Measurements from ENCODE around the gene TCF7L1. TPM values are rescaled to one million over a fixed set of nuclear protein-coding genes. Genes with fewer than 3 reads are reported as not detected.

The TCF7L1 gene
- total RNA-seq, 4 donors from 2014 or later = 0.29 to 4.0 (median 1.3) TPM

DNA sequence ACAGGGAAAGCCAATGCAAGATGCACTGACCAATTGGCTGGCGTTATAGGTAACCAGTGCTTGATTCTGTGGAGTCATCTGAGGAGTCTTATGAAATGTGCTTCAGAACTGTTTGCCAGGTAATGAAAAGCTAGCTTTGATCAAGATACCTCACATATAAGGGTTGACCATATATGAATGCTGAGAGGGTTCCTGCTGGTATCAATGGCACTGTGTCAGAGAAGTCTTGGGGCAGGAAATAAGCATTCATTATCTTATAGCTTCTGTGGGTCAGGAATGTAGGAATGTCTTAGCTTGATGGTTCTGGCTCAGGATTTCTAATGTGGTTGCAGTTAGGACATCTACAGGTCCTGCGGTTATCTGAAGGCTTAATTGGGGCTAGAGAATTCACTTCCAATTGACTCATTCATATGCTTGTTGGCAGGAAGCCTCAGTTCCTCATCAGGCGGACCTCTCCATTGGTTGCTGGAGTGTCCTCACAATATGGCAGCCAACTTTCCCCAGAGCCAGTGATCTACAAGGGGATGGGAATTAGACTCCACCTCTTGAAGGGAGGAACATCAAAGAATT, 22.1 kb upstream of the TCF7L1 start:
- intact Hi-C loops (cut with DNase I) = no loop called here

DNA sequence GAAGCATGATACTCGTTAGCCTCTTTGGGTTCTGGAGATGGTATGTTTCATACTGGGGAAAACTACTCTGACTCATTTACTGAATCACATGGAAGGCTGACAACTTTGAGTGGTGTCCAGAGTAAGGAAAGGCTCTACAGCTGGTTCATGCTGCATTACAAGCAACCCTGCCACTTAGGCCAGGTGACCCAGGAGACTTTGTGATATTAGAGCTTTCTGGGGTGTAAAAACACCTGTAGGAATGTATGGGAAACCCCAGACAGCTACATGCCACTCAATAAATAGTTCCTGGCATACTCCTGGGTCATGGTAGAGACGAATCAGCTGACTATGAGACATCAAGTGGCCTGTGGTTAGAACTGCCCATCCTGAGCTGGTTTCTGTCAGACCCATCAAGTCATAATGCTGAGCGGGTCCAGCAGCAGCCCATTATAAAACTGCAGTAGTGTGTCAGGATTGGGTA, 21.3 kb upstream of the TCF7L1 start:
- no peak for DNase-seq
- Histone ChIP-seq H3K4me1 (no peaks in the 10 kb centered on the region), H3K36me3 (no peaks in the 10 kb centered on the region), H3K4me3 (no peak overlapping the region), H3K9me3 (no peaks in the 10 kb centered on the region), H3K27ac (no peak overlapping the region), H3K27me3 (peaks cover 0 to 14% (median 0%) of the 10 kb centered on the region in 4 donors)
- 67 to 81% methylated on average over 3 of the region's 3 CpGs for WGBS, 2 donors
- intact Hi-C loops (cut with DNase I) = no loop called here
- TF ChIP-seq, protein P1, sequence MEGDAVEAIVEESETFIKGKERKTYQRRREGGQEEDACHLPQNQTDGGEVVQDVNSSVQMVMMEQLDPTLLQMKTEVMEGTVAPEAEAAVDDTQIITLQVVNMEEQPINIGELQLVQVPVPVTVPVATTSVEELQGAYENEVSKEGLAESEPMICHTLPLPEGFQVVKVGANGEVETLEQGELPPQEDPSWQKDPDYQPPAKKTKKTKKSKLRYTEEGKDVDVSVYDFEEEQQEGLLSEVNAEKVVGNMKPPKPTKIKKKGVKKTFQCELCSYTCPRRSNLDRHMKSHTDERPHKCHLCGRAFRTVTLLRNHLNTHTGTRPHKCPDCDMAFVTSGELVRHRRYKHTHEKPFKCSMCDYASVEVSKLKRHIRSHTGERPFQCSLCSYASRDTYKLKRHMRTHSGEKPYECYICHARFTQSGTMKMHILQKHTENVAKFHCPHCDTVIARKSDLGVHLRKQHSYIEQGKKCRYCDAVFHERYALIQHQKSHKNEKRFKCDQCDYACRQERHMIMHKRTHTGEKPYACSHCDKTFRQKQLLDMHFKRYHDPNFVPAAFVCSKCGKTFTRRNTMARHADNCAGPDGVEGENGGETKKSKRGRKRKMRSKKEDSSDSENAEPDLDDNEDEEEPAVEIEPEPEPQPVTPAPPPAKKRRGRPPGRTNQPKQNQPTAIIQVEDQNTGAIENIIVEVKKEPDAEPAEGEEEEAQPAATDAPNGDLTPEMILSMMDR (IDR thresholded peaks at IDR 0.05) = no peak
- TF ChIP-seq POLR2A (IDR thresholded peaks at IDR 0.05) = no peak

More for the DNA sequence above, 22.1 kb upstream of the TCF7L1 start:
- WGBS, 2 donors = 86% methylated on average over 3 of the region's 3 CpGs
- Histone ChIP-seq H3K27me3 (peaks cover 0 to 14% (median 0%) of the 10 kb centered on the region in 4 donors), H3K36me3 (no peaks in the 10 kb centered on the region), H3K4me3 (no peak overlapping the region), H3K9me3 (no peaks in the 10 kb centered on the region), H3K27ac (no peak overlapping the region), H3K4me1 (no peaks in the 10 kb centered on the region)
- no peak for TF ChIP-seq POLR2A (IDR thresholded peaks at IDR 0.05)
- TF ChIP-seq, protein P1 (IDR thresholded peaks at IDR 0.05) = no peak
- no peak for DNase-seq

DNA sequence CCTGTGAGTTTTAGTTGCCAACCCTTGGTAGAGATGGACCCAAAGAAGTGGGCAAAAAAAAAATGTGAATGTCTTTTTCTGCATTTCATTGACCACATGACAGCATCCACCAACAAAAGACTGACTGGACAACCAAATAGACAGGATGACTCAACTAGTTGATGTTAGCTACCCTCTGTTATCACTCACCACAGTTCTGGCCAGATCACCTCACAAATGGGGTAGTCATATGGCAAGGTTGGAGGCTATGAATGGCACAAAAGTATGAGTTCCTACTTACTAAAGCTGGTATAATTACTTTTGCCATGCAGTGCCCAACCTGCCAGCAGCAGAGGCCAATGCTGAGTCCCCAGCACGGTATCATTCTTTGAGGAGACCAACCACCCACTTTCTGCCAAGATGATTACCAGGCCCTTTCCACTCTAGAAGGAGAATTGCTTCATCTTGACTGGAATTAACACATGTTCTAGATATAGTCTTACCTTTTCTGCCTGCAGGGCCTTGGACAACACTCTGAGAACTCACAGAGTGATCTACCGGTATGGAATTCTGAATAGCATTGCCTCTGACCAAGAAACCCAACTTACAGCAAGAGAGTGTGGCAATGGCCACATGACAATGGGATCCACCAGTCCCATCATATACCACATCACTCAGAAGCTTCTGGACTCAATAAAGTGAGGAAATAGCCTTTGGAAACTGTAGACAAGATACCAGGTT, 20.1 kb upstream of the TCF7L1 start:
- 36 to 78% methylated on average over 2 of the region's 2 CpGs for WGBS, 2 donors
- no peak overlapping the region for H3K27ac ChIP-seq
- TF ChIP-seq, protein P1 (IDR thresholded peaks at IDR 0.05) = no peak
- TF ChIP-seq POLR2A (IDR thresholded peaks at IDR 0.05) = no peak
- H3K27me3 ChIP-seq = peaks cover 0 to 14% (median 0%) of the 10 kb centered on the region in 4 donors
- H3K9me3 ChIP-seq = no peaks in the 10 kb centered on the region
- intact Hi-C loops (cut with DNase I) = no loop called here
- DNase-seq = no peak
- H3K4me1 ChIP-seq = no peaks in the 10 kb centered on the region
- H3K36me3 ChIP-seq = no peaks in the 10 kb centered on the region
- H3K4me3 ChIP-seq = no peak overlapping the region

DNA sequence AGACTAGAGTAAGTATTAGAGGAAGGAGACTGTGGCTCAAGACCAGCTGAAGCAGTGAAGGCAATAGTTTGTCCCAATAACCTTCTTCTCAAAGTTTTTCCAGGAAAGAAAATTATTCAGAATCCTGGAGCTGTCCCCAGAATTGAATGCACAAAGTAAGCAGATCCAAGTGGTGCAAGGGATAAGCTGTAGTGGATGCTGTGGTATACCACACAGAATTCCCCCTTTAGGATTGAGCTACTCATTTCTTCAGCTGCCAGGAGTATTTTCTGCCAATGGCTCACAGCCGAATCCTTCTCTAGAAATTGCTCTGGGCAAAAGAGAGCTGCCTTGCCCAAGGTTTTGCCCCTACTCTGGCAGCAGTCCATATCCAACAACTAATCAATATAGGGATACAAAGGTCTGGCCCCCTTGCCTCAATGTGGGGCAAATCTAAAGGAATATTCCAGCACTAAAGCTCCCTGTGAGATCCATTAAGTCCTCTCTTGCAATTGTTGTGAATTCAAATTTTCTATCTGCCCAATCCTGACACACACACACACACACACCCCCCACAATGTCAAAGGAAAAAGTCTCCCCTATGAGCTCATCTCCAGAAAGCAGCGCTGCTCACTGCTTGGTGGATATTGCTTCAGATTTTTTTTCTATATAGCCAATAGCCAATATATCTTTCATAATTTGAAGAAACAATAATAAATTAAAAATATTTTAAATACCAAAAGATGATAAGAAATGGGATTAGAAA, 18.4 kb upstream of the TCF7L1 start:
- intact Hi-C loops (cut with DNase I) = no loop called here
- TF ChIP-seq, protein P1 (IDR thresholded peaks at IDR 0.05) = no peak
- TF ChIP-seq POLR2A (IDR thresholded peaks at IDR 0.05) = no peak
- WGBS, 2 donors = 57 to 75% methylated on average over 2 of the region's 2 CpGs
- H3K4me3 ChIP-seq = no peak overlapping the region
- H3K36me3 ChIP-seq = no peaks in the 10 kb centered on the region
- no peaks in the 10 kb centered on the region for H3K4me1 ChIP-seq
- H3K27me3 ChIP-seq = peaks cover 0 to 14% (median 0%) of the 10 kb centered on the region in 4 donors
- no peak overlapping the region for H3K27ac ChIP-seq
- no peaks in the 10 kb centered on the region for H3K9me3 ChIP-seq
- DNase-seq = no peak

DNA sequence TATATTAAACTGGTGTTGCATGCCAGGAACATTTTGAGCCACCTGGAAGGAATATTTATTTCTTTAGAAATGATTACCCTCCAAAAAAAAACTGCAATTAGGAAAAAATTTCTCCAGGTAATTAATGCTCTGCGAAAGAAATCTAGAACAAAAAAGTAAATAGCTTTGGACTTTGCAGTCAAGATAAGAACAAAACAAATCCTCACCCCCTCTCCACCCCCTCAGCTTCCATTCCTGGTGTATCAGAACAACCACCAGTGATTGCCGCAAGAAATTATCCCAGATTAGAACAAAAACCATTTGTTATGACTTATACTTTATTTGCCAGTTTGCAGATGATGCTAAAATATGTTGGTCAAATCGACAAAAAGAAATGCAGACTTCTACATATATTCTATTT, 17.0 kb upstream of the TCF7L1 start:
- Histone ChIP-seq H3K9me3 (no peaks in the 10 kb centered on the region), H3K4me1 (no peaks in the 10 kb centered on the region), H3K36me3 (no peaks in the 10 kb centered on the region), H3K27ac (no peak overlapping the region), H3K4me3 (no peak overlapping the region), H3K27me3 (peaks cover 0 to 14% (median 0%) of the 10 kb centered on the region in 4 donors)
- 83 to 84% methylated on average over 3 of the region's 3 CpGs for WGBS, 2 donors
- intact Hi-C loops (cut with DNase I) = no loop called here
- no peak for DNase-seq
- TF ChIP-seq, protein P1 (IDR thresholded peaks at IDR 0.05) = no peak

All from esophagus squamous epithelium (tissue), 5 donors.